SK-N-SH (cell line): ENCODE data around the gene SLITRK3.

Experiments
- CHD2 ChIP-seq: fragments of 150-350 bp; IDR thresholded peaks from 2 replicates; pipeline ENCODE4 v1.6.1; 2018; ENCODE audit warnings: low read length; ENCODE audit not compliant: partially characterized antibody
- ELF1 ChIP-seq: IDR thresholded peaks from 2 replicates; pipeline ENCODE4 v1.4.0; 2012
- EP300 ChIP-seq, 2 experiments: IDR thresholded peaks; 2 replicates each; pipeline versions ENCODE4 v1.4.0 to v1.6.1; 2012; ENCODE audit warnings: borderline replicate concordance in 1 of 2, low read depth in 1 of 2, low read length in 1 of 2
- EZH2phosphoT487 ChIP-seq: fragments of 200-600 bp; sonication (generic); IDR thresholded peaks from 2 replicates; pipeline ENCODE4 v1.6.1; 2017; ENCODE audit warnings: low read depth, mixed run types, mild to moderate bottlenecking, antibody characterized with exemption, moderate library complexity, borderline replicate concordance
- FOXJ3 ChIP-seq: sonication (generic); formaldehyde crosslinking; IDR thresholded peaks from 2 replicates; pipeline ENCODE4 v1.5.1; 2020; ENCODE audit warnings: mild to moderate bottlenecking, missing genetic modification reagents
- FOXM1 ChIP-seq: IDR thresholded peaks from 2 replicates; pipeline ENCODE4 v1.4.0; 2012; ENCODE audit warnings: low read depth, mild to moderate bottlenecking
- MAX ChIP-seq: IDR thresholded peaks from 2 replicates; pipeline ENCODE4 v1.4.0; 2012; ENCODE audit warnings: low read depth
- NFIC ChIP-seq: IDR thresholded peaks from 2 replicates; pipeline ENCODE4 v1.4.0; 2012; ENCODE audit warnings: borderline replicate concordance
- POLR2AphosphoS5 ChIP-seq: IDR thresholded peaks from 2 replicates; pipeline ENCODE4 v1.6.1; 2012; ENCODE audit warnings: low read depth, low read length
- RCOR1 ChIP-seq: fragments of 150-350 bp; IDR thresholded peaks from 2 replicates; pipeline ENCODE4 v1.6.1; 2017; ENCODE audit warnings: antibody characterized with exemption, low read length
- RFX5 ChIP-seq: IDR thresholded peaks from 2 replicates; pipeline ENCODE4 v1.6.1; 2012; ENCODE audit warnings: mild to moderate bottlenecking, improper control_type of control experiment, low read length
- SIN3A ChIP-seq: IDR thresholded peaks from 2 replicates; pipeline ENCODE4 v1.6.1; 2012; ENCODE audit warnings: low read depth, mild to moderate bottlenecking, low read length, moderate library complexity, borderline replicate concordance
- TF ChIP-seq, protein P1 (sequence below): fragments of 200-600 bp; sonication (generic); IDR thresholded peaks from 2 replicates; pipeline ENCODE4 v1.6.1; 2017; ENCODE audit warnings: antibody characterized with exemption, mild to moderate bottlenecking, moderate library complexity
- TF ChIP-seq, protein P2 (sequence below): IDR thresholded peaks from 2 replicates; pipeline ENCODE4 v1.6.1; 2012; ENCODE audit warnings: mild to moderate bottlenecking, low read depth, low read length, moderate library complexity

- TF ChIP-seq, protein P1, sequence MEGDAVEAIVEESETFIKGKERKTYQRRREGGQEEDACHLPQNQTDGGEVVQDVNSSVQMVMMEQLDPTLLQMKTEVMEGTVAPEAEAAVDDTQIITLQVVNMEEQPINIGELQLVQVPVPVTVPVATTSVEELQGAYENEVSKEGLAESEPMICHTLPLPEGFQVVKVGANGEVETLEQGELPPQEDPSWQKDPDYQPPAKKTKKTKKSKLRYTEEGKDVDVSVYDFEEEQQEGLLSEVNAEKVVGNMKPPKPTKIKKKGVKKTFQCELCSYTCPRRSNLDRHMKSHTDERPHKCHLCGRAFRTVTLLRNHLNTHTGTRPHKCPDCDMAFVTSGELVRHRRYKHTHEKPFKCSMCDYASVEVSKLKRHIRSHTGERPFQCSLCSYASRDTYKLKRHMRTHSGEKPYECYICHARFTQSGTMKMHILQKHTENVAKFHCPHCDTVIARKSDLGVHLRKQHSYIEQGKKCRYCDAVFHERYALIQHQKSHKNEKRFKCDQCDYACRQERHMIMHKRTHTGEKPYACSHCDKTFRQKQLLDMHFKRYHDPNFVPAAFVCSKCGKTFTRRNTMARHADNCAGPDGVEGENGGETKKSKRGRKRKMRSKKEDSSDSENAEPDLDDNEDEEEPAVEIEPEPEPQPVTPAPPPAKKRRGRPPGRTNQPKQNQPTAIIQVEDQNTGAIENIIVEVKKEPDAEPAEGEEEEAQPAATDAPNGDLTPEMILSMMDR: peak; percentile 94
- peak; percentile 51 for TF ChIP-seq CHD2
- TF ChIP-seq MAX: no peak
- no peak for TF ChIP-seq POLR2AphosphoS5
- peak; percentile 54; the same call in 1 of the 2 replicates for TF ChIP-seq NFIC
- no peak for TF ChIP-seq SIN3A
- no peak for TF ChIP-seq FOXJ3 (CRISPR knock-in tag)
- TF ChIP-seq FOXM1: no peak
- TF ChIP-seq EZH2phosphoT487: no peak
- TF ChIP-seq, protein P2, sequence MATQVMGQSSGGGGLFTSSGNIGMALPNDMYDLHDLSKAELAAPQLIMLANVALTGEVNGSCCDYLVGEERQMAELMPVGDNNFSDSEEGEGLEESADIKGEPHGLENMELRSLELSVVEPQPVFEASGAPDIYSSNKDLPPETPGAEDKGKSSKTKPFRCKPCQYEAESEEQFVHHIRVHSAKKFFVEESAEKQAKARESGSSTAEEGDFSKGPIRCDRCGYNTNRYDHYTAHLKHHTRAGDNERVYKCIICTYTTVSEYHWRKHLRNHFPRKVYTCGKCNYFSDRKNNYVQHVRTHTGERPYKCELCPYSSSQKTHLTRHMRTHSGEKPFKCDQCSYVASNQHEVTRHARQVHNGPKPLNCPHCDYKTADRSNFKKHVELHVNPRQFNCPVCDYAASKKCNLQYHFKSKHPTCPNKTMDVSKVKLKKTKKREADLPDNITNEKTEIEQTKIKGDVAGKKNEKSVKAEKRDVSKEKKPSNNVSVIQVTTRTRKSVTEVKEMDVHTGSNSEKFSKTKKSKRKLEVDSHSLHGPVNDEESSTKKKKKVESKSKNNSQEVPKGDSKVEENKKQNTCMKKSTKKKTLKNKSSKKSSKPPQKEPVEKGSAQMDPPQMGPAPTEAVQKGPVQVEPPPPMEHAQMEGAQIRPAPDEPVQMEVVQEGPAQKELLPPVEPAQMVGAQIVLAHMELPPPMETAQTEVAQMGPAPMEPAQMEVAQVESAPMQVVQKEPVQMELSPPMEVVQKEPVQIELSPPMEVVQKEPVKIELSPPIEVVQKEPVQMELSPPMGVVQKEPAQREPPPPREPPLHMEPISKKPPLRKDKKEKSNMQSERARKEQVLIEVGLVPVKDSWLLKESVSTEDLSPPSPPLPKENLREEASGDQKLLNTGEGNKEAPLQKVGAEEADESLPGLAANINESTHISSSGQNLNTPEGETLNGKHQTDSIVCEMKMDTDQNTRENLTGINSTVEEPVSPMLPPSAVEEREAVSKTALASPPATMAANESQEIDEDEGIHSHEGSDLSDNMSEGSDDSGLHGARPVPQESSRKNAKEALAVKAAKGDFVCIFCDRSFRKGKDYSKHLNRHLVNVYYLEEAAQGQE: no peak
- TF ChIP-seq EP300 (IDR thresholded peaks at IDR 0.05; ENCODE audit: borderline replicate concordance in 1 of 2, low read depth in 1 of 2, low read length in 1 of 2): no peak
- TF ChIP-seq ELF1: no peak
- peak; percentile 46; the same call in 1 of the 2 replicates for TF ChIP-seq RFX5
- TF ChIP-seq RCOR1: peak; percentile 47; the same call in 1 of the 2 replicates
Observed at GRCh38 chr3:165206454-165207266, 10.5 kb upstream of the SLITRK3 start.
